ENCODE results near the gene ZSWIM7.

The ZSWIM7 gene

GRCh38 chr17:15928286-15928785 lies 71.2 kb downstream of the ZSWIM7 start:
- no peak for DNase-seq (ENCODE audit: low read depth)

Measured in activated T-helper 9 cell treated with anti-CD3 and anti-CD28 coated beads, Interleukin-2, amount 50 U/mL, for 16 hours (primary cell).